IMR-90 (cell line): ENCODE measurements around the gene MAML2. TPM values are rescaled to one million over a fixed set of nuclear protein-coding genes. Genes with fewer than 3 reads are reported as not detected.

Experiments used
- ATAC-seq: fragments of 200-7000 bp; cut with Tn5 transposase; 2 replicates; pipeline ENCODE4 v1.9.1; 2020; ENCODE audit warnings: low read depth, mild to moderate bottlenecking, moderate library complexity
- BruUV-seq: library from RNA; stranded (reverse); fragments of 400-500 nt; replicated peaks from 2 replicates; lab custom pipeline; 2021; lab: Mats Ljungman, UMichigan
- CTCF ChIA-PET: fragments of 300-600 bp; formaldehyde crosslinking; extraction: SDS; loops from one replicate; lab custom pipeline; 2021; ENCODE audit warnings: antibody characterized with exemption; lab: Yijun Ruan, JAX
- POLR2A ChIA-PET: fragments of 300-600 bp; sonication (Branson Sonifier 250); formaldehyde crosslinking; loops from one replicate; lab custom pipeline; 2022; ENCODE audit warnings: antibody characterized with exemption; ENCODE audit not compliant: unreplicated experiment; lab: Charles Lee
- DNase-seq: peaks from one replicate; pipeline ENCODE4 v3.0.0; 2013
- H2AFZ ChIP-seq: replicated peaks from 2 replicates; pipeline ENCODE3; 2013; ENCODE audit warnings: low read length, mild to moderate bottlenecking; ENCODE audit not compliant: poor library complexity
- H2AK5ac ChIP-seq: 2 replicates; pipeline ENCODE4 v1.6.1; 2013; ENCODE audit warnings: low read depth, low read length, inconsistent platforms
- H2AK9ac ChIP-seq: replicated peaks from 2 replicates; pipeline ENCODE3; 2013; ENCODE audit warnings: mild to moderate bottlenecking, low read depth, low read length, moderate library complexity; ENCODE audit not compliant: poor library complexity
- H2BK120ac ChIP-seq: 2 replicates; pipeline ENCODE4 v1.6.1; 2013; ENCODE audit warnings: low read depth, low read length, inconsistent platforms
- H2BK15ac ChIP-seq: 3 replicates; pipeline ENCODE4 v1.6.1; 2013; ENCODE audit warnings: low read depth, low read length, inconsistent platforms
- H2BK20ac ChIP-seq: 2 replicates; pipeline ENCODE4 v1.6.1; 2013; ENCODE audit warnings: low read depth, mild to moderate bottlenecking, inconsistent platforms, low read length, moderate library complexity
- H2BK5ac ChIP-seq: 2 replicates; pipeline ENCODE4 v1.6.1; 2013; ENCODE audit warnings: mild to moderate bottlenecking, low read depth, low read length, inconsistent platforms; ENCODE audit not compliant: poor library complexity, severe bottlenecking
- H3K14ac ChIP-seq: replicated peaks from 2 replicates; pipeline ENCODE4 v1.6.1; 2013; ENCODE audit warnings: low read depth, low read length, inconsistent platforms
- H3K18ac ChIP-seq: 2 replicates; pipeline ENCODE4 v1.6.1; 2013; ENCODE audit warnings: low read depth, low read length, control low read depth
- H3K23ac ChIP-seq: 2 replicates; pipeline ENCODE4 v1.6.1; 2013; ENCODE audit warnings: low read depth, low read length, inconsistent platforms
- H3K27ac ChIP-seq: 2 replicates; pipeline ENCODE4 v1.5.1; 2013; ENCODE audit warnings: mild to moderate bottlenecking, control low read depth, low read length; ENCODE audit not compliant: insufficient read depth
- H3K27me3 ChIP-seq: 2 replicates; pipeline ENCODE4 v1.6.1; 2013; ENCODE audit warnings: low read length; ENCODE audit not compliant: control insufficient read depth, insufficient read depth
- H3K36me3 ChIP-seq: 2 replicates; pipeline ENCODE4 v1.6.1; 2013; ENCODE audit warnings: low read length, mixed read lengths; ENCODE audit not compliant: control insufficient read depth, insufficient read depth
- H3K4ac ChIP-seq: 2 replicates; pipeline ENCODE4 v1.6.1; 2013; ENCODE audit warnings: low read depth, low read length, inconsistent platforms
- H3K4me1 ChIP-seq: 2 replicates; pipeline ENCODE4 v1.6.1; 2013; ENCODE audit warnings: low read length, mixed read lengths; ENCODE audit not compliant: control insufficient read depth, insufficient read depth
- H3K4me2 ChIP-seq: 2 replicates; pipeline ENCODE4 v1.6.1; 2013; ENCODE audit warnings: low read depth, mild to moderate bottlenecking, control low read depth, low read length, moderate library complexity
- H3K4me3 ChIP-seq: 2 replicates; pipeline ENCODE4 v1.5.1; 2013; ENCODE audit warnings: low read depth, mild to moderate bottlenecking, control low read depth, low read length, moderate library complexity; ENCODE audit not compliant: insufficient read depth
- H3K56ac ChIP-seq: 2 replicates; pipeline ENCODE4 v1.6.1; 2013; ENCODE audit warnings: low read length, inconsistent platforms; ENCODE audit not compliant: insufficient read depth; ENCODE audit errors: extremely low read depth
- H3K79me1 ChIP-seq, 2 experiments: 2 replicates each; pipeline ENCODE4 v1.6.1; 2013; ENCODE audit warnings: low read length in 2 of 2, inconsistent platforms in 1 of 2, low read depth in 1 of 2
- H3K9ac ChIP-seq: 2 replicates; pipeline ENCODE4 v1.6.1; 2013; ENCODE audit warnings: low read depth, low read length, control low read depth
- H3K9me1 ChIP-seq: 2 replicates; pipeline ENCODE4 v1.6.1; 2013; ENCODE audit warnings: low read length, inconsistent platforms; ENCODE audit not compliant: insufficient read depth
- H3K9me3 ChIP-seq: 2 replicates; pipeline ENCODE4 v1.6.1; 2013; ENCODE audit warnings: low read length; ENCODE audit not compliant: control insufficient read depth, insufficient read depth
- H4K20me1 ChIP-seq: 2 replicates; pipeline ENCODE4 v1.6.1; 2013; ENCODE audit warnings: low read length, inconsistent platforms; ENCODE audit not compliant: insufficient read depth
- H4K5ac ChIP-seq: 2 replicates; pipeline ENCODE4 v1.6.1; 2013; ENCODE audit warnings: mild to moderate bottlenecking, low read depth, low read length, control low read depth
- H4K8ac ChIP-seq, 2 experiments: 2 replicates each; pipeline ENCODE4 v1.6.1; 2013; ENCODE audit warnings: low read depth in 2 of 2, low read length in 2 of 2, control low read depth in 1 of 2, inconsistent platforms in 1 of 2
- H4K91ac ChIP-seq: 2 replicates; pipeline ENCODE4 v1.6.1; 2013; ENCODE audit warnings: low read depth, low read length, inconsistent platforms; ENCODE audit not compliant: insufficient read depth
- CEBPB ChIP-seq: IDR thresholded peaks from 2 replicates; pipeline ENCODE4 v1.6.1; 2012; ENCODE audit warnings: low read depth, low read length, improper control_type of control experiment
- MAZ ChIP-seq: IDR thresholded peaks from 2 replicates; pipeline ENCODE4 v1.6.1; 2012; ENCODE audit warnings: low read depth, mild to moderate bottlenecking, low read length, improper control_type of control experiment, moderate library complexity, borderline replicate concordance
- WGBS, 2 experiments: methylation state at CpG; one replicate each; pipeline versions ENCODE4 v1.1.5 to v1.1.7; 2013; ENCODE audit warnings: missing lambda C conversion rate in 2 of 2; ENCODE audit not compliant: insufficient read length in 1 of 2; ENCODE audit errors: extremely low coverage in 2 of 2; 5-methylcytosine and 5-hydroxymethylcytosine counted together
- dilution Hi-C: fragments of 300-500 bp; cut with HindIII; formaldehyde crosslinking; loops from one replicate; pipeline ENCODE4 v1.14.3; 2018; ENCODE audit warnings: low sequenced_read_pairs; ENCODE audit not compliant: unreplicated experiment
- in situ Hi-C: fragments of 300-500 bp; cut with MboI; formaldehyde crosslinking; loops from 3 replicates; pipeline ENCODE4 v1.14.3; 2019; ENCODE audit warnings: low sequenced_read_pairs, inconsistent platforms, mixed read lengths
- intact Hi-C: fragments of 100-400 bp; cut with micrococcal nuclease; formaldehyde crosslinking; loops from 2 replicates; pipeline ENCODE4 v1.10.0; 2022
- polyA plus RNA-seq, 3 experiments: library from polyadenylated mRNA; depleted of rRNA; stranded (reverse); fragments of >200 nt; gene quantifications; 2 replicates each; pipeline ENCODE4 v1.2.3, GENCODE V29; 2012; ENCODE audit warnings: low replicate concordance in 1 of 3
- total RNA-seq: library from RNA; depleted of rRNA; stranded (reverse); fragments of >200 nt; gene quantifications from 2 replicates; pipeline ENCODE4 v1.2.3, GENCODE V29; 2012

The MAML2 gene
- total and polyA plus RNA-seq, 2 of the 4 experiments (the other 2 are of a cell fraction): 15.0 to 19.5 TPM

- Histone ChIP-seq H2AFZ (no peak overlapping the region), H3K27me3 (no peaks in the 10 kb centered on the region), H4K8ac (peak overlapping the region in 1 of 2 experiments; percentile 60; a peak in 2 of 4 replicates), H2BK15ac (peak overlapping the region; percentile 3; the same call in 1 of the 3 replicates), H3K4me3 (no peak overlapping the region), H3K9me3 (no peaks in the 10 kb centered on the region), H2BK20ac (peak overlapping the region; percentile 75; the same call in 1 of the 2 replicates), H3K27ac (peak overlapping the region; percentile 84; the same call in 1 of the 2 replicates), H2AK9ac (no peak overlapping the region), H3K56ac (no peak overlapping the region), H3K4me1 (peaks cover 19% of the 10 kb centered on the region), H4K20me1 (no peaks in the 10 kb centered on the region), H2BK5ac (peak overlapping the region; percentile 76), H3K79me1 (peaks cover 31 to 67% of the 10 kb centered on the region in 2 experiments), H3K4me2 (peak overlapping the region; percentile 63), H4K91ac (peak overlapping the region; percentile 16), H3K36me3 (peaks cover 1% of the 10 kb centered on the region; the same call in 1 of the 2 replicates), H3K18ac (0 out of 2 replicates have a peak overlapping the region, but pooled peaks have one; percentile 21), H3K4ac (peak overlapping the region; percentile 79), H3K14ac (no peak overlapping the region; the same call in 1 of the 2 replicates), H3K23ac (peak overlapping the region; percentile 90), H2AK5ac (peak overlapping the region; percentile 51), H3K9ac (0 out of 2 replicates have a peak overlapping the region, but pooled peaks have one; percentile 1), H3K9me1 (no peaks in the 10 kb centered on the region), H2BK120ac (peak overlapping the region; percentile 69), H4K5ac (peak overlapping the region; percentile 16; the same call in 1 of the 2 replicates)
- TF ChIP-seq CEBPB (peak; percentile 90), MAZ (no peak)
- dilution Hi-C loops: no loop called here
- ChIA-PET CTCF (interaction anchor here (1.0 to 5.7 kb wide), 2 partner anchors 15 to 106 kb away, joined by 6 to 34 read pairs; partner anchors contain the start of gene MAML2), POLR2A (no interaction called here)
- BruUV-seq: no TSS peak
- ATAC-seq (peak; percentile 74), DNase-seq (peak; percentile 73)
- intact Hi-C loops: loop anchor here (5.0 to 10.0 kb wide), 3 partner anchors 178 to 403 kb away; partner anchors contain the start of gene MTMR2
- WGBS, 2 experiments: no CpG with 5 or more reads among the region's 4 CpGs
- in situ Hi-C loops: no loop called here
These were observed 107.2 kb downstream of the MAML2 start for GRCh38 chr11:96235751-96236150.
